BJ (cell line): ENCODE measurements around the gene MRNIP. TPM values are rescaled to one million over a fixed set of nuclear protein-coding genes. Genes with fewer than 3 reads are reported as not detected.

Experiments
- CTCF ChIA-PET: fragments of 350-600 bp; formaldehyde crosslinking; extraction: SDS; loops from one replicate; lab custom pipeline; 2021; ENCODE audit warnings: antibody characterized with exemption, inconsistent platforms; lab: Yijun Ruan, JAX
- POLR2A ChIA-PET: fragments of 300-600 bp; sonication (Branson Sonifier 250); formaldehyde crosslinking; extraction: SDS; loops from one replicate; lab custom pipeline; 2021; ENCODE audit warnings: antibody characterized with exemption; lab: Charles Lee
- DNase-seq: peaks from one replicate; pipeline ENCODE4 v3.0.0-alpha.2; 2011; ENCODE audit warnings: low read depth
- H3K27me3 ChIP-seq: 2 replicates; pipeline ENCODE4 v1.6.0; 2011; ENCODE audit warnings: low read length; ENCODE audit not compliant: control insufficient read depth, insufficient read depth
- H3K36me3 ChIP-seq: 2 replicates; pipeline ENCODE4 v1.5.1; 2011; ENCODE audit warnings: low read length; ENCODE audit not compliant: control insufficient read depth, insufficient read depth
- H3K4me3 ChIP-seq: 2 replicates; pipeline ENCODE4 v1.5.1; 2011; ENCODE audit warnings: low read depth, mild to moderate bottlenecking, control low read depth, low read length
- CTCF ChIP-seq: IDR thresholded peaks from 2 replicates; pipeline ENCODE4 v1.5.1; 2011; ENCODE audit warnings: low read depth, mild to moderate bottlenecking, control low read depth, inconsistent platforms, low read length, moderate library complexity; ENCODE audit not compliant: insufficient read depth
- polyA plus RNA-seq: library from polyadenylated mRNA; depleted of rRNA; stranded (reverse); fragments of >200 nt; gene quantifications from 2 replicates; pipeline ENCODE4 v1.2.3, GENCODE V29; 2011

Gene MRNIP
- polyA plus RNA-seq, 1 experiment = 14.1 TPM

- Histone ChIP-seq H3K27me3 (no peaks in the 10 kb centered on the region), H3K36me3 (peaks cover 55% of the 10 kb centered on the region), H3K4me3 (no peak overlapping the region)
- DNase-seq = no peak
- ChIA-PET CTCF (interaction anchor here (1.7 kb wide), 1 partner anchor 10 kb away, joined by 4 read pairs; no protein-coding TSS in a partner anchor), POLR2A (no interaction called here)
- no peak for TF ChIP-seq CTCF
Observed at GRCh38 chr5:179892255-179892654, 33.6 kb upstream of the MRNIP start.

GRCh38 chr5:179890751-179891682 is 32.4 kb upstream of the MRNIP start:
- TF ChIP-seq CTCF = no peak
- no peak overlapping the region for H3K4me3 ChIP-seq
- no peaks in the 10 kb centered on the region for H3K27me3 ChIP-seq
- no peak for DNase-seq
- ChIA-PET POLR2A (no interaction called here), CTCF (no interaction called here)
- peaks cover 60% of the 10 kb centered on the region for H3K36me3 ChIP-seq

GRCh38 chr5:179889885-179890284 is 31.3 kb upstream of the MRNIP start:
- Histone ChIP-seq H3K27me3 (no peaks in the 10 kb centered on the region), H3K4me3 (no peak overlapping the region), H3K36me3 (peaks cover 61% of the 10 kb centered on the region)
- ChIA-PET POLR2A (no interaction called here), CTCF (no interaction called here)
- no peak for DNase-seq
- no peak for TF ChIP-seq CTCF

GRCh38 chr5:179887802-179888201 is 29.2 kb upstream of the MRNIP start:
- Histone ChIP-seq H3K4me3 (no peak overlapping the region), H3K36me3 (peaks cover 49% of the 10 kb centered on the region), H3K27me3 (no peaks in the 10 kb centered on the region)
- CTCF ChIA-PET = interaction anchor here (1.1 kb wide), 1 partner anchor 10 kb away, joined by 3 read pairs; no protein-coding TSS in a partner anchor
- TF ChIP-seq CTCF = no peak
- POLR2A ChIA-PET = no interaction called here
- no peak for DNase-seq

GRCh38 chr5:179887095-179887494 is 28.5 kb upstream of the MRNIP start:
- no peak for DNase-seq
- Histone ChIP-seq H3K27me3 (no peaks in the 10 kb centered on the region), H3K4me3 (no peak overlapping the region), H3K36me3 (peaks cover 45% of the 10 kb centered on the region)
- ChIA-PET POLR2A (no interaction called here), CTCF (interaction anchor here (1.1 kb wide), 1 partner anchor 9 kb away, joined by 3 read pairs; no protein-coding TSS in a partner anchor)
- TF ChIP-seq CTCF = no peak
